SKM-1 (cell line): ENCODE data around the gene SLC35A5.

Source experiments
- DNase-seq: peaks from one replicate; lab custom pipeline; 2025; ENCODE audit not compliant: unreplicated experiment; lab: John Stamatoyannopoulos, UW

The SLC35A5 gene

GRCh38 chr3:112623213-112623612 lies 61.4 kb downstream of the SLC35A5 start:
- DNase-seq = no peak

GRCh38 chr3:112623717-112624116 lies 61.9 kb downstream of the SLC35A5 start:
- DNase-seq = no peak

GRCh38 chr3:112627419-112627818 lies 65.6 kb downstream of the SLC35A5 start:
- no peak for DNase-seq

DNA sequence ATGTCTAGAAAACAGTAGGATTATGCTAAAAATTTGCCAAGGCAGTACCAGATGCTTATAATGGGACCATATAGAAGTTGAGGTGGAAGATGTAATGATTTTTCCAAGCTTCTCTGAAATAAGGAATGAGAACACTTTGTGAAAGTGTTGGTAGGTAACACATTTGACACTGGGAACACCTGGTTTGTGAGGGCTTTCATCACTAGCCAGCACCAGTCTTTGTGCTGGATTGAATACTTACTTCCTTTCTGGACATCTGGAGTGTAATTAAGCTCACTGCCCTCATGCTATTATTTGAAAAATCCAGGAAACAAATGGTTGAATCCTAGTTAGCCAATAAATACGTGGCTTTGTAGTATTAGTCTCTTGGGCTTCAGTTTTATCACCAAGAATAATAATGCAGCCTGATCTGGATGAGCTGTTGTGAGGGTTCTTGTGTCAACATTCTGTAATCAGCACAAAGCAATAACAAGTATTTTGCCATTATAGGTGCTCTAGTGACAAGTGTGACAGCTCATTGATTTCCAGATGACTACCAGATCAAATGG lies 66.1 kb downstream of the SLC35A5 start:
- DNase-seq = no peak

DNA sequence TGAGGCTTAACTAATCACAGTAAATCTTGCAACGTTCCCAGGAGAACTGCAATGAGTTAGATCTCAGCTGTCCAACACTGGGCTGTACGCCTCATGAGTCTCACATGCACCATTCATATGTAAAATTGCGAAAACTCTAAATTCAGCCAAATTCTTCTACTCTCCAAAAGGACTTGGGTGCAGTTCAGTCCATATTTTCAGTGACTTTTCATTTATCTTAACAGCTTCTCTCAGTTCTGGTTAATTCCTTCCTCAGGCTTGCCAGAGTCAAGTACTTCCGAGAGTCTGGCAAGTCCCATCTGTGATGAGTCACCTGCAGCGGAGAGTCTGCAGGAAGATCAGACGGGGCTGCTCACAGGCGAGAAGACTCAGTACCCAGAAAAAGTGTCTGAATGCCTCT lies 67.6 kb downstream of the SLC35A5 start:
- no peak for DNase-seq

DNA sequence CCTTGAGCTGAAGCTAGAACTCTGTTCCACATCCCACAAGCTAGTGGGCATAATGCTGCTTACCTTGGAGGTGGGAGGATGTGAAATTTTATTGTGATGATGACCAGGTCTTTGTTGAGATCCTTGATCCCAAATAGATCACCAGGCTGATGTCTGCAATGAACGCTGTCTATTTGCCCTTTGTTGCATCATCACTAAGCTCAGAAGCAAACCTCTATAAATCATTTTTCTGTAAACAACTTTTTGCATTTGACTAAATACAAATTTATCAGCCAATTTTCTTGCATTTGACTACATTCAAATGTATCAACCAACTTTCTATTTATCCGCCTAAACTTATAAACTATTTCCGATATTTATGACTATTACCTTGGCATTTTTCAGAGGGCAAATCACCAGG lies 69.4 kb downstream of the SLC35A5 start:
- no peak for DNase-seq

DNA sequence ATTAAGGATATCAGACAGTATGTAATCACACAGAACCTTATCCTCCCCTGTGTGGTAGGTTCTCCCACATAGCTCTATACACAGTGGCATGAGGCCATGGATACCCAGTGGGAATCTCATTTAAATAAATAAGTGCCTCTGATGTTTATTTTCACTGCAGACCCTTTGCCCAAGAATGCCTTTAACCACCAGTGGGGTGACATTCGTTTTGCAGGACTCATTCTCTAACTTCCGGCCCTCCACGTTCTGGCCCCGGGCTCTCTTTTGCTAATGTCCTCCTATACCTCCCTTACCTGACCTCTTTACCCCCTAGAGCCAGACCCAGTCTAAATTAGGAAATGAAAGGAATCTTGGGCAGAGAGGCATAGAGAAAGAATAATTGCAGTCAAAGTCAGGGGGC lies 70.8 kb downstream of the SLC35A5 start:
- DNase-seq = no peak

GRCh38 chr3:112633191-112633590 lies 71.3 kb downstream of the SLC35A5 start:
- no peak for DNase-seq

- DNase-seq = no peak
These were observed 71.9 kb downstream of the SLC35A5 start for GRCh38 chr3:112633757-112634156.

GRCh38 chr3:112634786-112635541 lies 73.1 kb downstream of the SLC35A5 start:
- no peak for DNase-seq
